ENCODE measurements around the gene XIAP.
"Not testable (repeated sequence)": the region's sequence is repeated elsewhere in the genome, so short reads cannot be mapped to it uniquely, and the experiment has no call there.

XIAP gene

DNA sequence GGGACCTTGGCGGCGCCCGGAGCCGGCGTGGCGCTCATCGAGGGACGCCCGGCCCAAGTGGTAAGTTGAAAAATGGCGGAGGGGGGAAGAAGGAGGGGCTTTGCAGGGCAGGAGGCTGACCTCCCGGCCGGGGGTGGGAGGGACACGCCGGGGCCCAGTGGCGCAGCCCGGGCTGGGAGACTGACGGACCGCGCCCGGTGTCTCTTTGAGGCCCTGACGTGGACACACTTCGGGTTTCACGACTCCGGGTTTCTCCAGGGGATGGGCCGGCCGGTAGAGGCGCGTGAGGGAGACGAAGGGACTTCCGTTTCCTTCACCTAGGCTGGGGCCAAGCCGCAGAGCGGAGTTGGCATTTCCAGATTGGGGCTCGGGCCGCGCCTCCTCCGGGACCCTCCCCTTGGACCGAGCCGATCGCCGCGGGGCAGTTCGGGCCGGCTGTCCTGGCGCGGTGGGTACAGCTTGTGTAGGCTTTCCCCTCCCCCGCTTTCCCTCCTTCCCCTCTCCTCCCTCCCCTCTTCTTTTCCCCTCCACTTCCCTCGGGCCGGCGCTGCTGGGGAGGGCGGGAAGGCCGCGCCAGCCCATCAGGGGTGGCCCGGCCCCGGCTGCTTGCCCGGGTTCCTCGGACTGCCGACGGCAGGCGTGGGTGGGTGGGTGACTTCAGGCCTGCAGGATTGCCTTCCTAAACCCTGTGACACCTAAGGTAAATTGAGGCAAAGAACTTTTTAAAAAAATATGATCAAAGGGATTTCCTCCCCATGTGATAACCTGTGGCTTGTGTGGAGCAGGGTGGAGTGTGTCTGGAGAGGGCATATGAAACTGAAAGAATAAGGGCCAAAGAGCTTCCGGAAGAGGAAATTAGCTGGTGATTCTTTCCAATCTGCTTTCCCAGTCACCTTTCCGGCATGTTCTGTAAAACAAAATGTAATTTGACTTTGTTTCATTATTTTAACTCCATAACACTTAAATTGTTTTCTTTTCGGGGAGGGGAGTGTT lies at the start of gene XIAP:
Gene XIAP, plus strand, starts transcription at position 208 of the 993 bp plus-strand sequence. CDS start 25,610 bp downstream, outside the sequence.
- peak; percentile 85 for DNase-seq

DNA sequence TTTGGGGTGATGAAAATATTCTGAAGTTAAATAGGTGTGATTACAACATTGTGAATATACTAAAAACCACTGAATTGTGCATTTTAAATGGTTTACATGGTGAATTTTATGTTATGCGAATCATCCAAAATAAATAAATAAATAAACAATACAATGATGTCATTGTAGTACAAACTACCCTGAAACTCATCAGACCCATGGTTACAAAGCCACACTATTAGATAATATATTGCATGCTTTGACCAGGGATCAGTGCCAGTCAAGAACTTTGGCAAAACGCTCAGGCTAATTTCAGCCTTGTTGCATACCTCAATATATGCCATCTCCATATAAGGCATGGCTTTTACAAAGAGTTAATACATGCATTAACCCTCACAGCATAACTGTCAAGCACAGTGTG lies 45.5 kb upstream of the XIAP start:
- DNase-seq: no peak

DNA sequence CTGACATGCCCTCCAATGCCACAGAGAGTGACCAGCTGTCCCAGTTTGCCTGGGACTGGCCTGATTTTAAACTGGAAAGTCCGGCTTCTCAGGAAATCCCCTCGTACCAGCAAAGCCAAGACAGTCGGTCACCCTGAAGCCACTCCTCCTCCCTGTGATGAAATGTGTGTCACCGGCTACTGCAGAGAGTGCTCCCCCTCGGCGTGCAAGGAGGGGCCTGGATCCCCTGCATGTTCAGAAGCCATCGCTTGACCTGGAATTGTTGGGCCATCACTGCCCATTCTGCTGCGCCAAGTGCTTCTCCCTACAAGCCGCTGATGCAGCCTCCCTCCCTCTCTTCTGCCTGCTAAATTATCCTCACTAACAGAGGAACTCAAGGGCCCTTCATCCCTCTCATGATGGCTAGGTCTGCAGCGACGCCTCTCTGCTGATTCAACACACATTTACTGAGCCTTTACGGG lies 44.9 kb upstream of the XIAP start:
- peak; percentile 59 for DNase-seq

DNA sequence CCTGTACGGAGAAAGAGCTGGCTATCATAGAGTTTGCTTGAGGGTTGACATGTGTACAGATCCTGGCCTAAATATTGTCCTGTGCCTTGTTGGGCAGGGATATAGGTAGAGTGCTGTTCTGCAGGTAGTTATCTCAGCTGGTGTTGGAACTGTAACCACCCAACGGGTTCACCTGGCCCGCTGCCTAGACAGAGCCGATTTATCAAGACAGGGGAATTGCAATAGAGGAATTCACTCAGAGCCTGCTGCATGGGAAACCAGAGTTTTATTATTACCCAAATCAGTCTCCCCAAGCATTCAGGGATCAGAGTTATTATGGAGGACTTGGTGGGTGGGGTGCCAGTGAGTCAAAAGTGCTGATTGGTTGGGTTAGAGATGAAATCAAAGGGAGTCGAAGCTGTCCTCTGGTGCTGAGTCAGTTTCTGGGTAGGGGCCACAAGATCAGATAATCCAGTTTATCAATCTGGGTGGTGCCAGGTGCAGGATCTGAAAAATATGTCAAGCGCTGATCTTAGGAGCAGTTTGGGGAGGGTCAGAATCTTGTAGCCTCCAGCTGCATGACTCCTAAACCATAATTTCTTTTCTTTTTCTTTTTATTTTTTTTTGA lies 42.5 kb upstream of the XIAP start:
- no peak for DNase-seq

DNA sequence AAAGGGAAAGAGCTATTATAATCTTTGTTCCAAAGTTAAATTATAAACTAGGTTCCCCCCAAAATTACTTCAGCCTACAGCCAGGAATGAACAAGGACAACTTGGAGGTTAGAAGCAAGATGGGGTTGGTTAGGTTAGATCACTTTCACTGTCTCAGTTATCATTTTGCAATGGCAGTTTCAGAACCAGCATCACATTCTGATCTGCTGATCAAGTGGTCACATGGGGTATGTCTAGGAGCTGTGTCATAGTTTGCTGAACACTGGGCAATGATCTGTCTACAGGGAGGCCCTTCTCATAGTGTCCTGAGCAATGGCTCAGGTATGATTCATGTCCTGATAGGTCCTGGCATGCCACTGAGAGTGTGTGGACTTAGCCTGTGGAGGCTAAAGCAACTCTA lies 41.6 kb upstream of the XIAP start:
- no peak for DNase-seq

DNA sequence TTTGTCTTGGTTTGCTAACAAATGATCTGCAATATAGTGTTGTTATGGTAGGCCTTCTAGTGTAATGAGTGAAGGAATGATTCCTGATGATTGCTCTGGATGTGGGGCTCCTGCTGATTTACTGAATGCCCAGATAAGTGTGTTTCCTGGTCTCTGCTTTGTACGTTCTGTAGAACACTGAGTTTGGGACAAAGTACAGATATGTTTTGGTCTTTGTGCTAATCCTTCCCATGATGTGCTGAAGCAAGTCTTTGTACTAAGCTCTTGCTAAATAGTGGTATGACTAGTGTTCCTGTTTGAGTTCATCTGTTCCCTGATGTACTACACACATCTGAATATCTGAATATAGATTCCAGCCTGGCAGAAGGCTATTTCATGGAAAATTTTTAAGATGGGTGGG lies 36.9 kb upstream of the XIAP start:
- DNase-seq: no peak

DNA sequence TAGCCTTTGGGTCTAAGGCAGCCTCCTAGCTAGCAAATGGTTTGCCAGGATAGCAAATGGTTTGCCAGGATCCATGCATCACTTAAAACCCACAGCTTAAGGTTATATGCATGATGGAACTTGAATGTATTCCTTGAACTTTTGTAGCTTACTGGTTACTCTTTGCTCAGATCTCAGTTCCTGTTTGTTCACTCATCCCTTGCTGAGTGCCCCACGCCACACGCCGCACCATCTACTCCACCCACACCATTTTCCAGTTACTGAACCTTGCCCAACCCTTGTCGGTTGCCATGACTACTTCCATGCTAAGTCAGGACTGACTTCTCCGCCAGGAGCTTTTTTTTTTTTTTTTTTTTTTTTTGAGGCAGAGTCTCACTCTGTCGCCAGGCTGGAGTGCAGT lies 29.5 kb upstream of the XIAP start:
- no peak for DNase-seq

DNA sequence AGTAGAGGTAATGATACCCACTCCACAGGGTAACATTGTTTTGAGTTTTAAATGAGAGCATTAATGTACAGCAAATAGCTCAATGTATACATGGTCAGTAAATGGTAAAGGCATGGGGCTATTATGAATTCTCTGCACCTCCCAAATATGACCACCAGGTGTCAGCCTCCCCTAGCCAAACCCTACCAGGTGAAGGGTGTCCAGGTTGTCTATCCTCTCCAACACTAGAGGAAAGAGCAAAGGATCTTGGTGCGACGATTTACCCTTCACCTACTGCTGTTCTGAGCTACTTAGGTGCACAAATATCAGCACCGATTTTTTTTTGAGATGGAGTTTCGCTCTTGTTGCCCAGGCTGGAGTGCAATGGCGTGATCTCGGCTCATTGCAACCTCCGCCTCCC lies 26.5 kb upstream of the XIAP start:
- peak; percentile 66 for DNase-seq

DNA sequence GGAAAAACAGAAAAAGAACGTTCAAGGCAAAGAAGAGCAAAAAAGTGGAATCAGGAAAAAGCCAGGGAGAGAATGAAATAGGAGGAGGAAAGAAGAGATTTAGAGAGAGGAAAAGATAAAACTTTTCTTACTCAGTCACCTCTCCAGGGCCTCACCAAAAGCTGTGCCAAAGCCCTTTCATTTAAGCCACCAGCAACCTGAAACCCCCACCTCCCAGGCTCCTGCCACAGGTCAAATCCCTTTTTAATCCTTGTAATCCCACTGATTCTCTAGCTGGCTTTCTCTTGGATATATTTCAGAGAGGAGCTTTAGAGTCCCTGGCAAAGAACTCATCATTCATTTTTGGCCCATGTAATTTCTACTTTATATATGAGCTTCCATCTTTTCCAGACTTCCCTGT lies 25.7 kb upstream of the XIAP start:
- no peak for DNase-seq

DNA sequence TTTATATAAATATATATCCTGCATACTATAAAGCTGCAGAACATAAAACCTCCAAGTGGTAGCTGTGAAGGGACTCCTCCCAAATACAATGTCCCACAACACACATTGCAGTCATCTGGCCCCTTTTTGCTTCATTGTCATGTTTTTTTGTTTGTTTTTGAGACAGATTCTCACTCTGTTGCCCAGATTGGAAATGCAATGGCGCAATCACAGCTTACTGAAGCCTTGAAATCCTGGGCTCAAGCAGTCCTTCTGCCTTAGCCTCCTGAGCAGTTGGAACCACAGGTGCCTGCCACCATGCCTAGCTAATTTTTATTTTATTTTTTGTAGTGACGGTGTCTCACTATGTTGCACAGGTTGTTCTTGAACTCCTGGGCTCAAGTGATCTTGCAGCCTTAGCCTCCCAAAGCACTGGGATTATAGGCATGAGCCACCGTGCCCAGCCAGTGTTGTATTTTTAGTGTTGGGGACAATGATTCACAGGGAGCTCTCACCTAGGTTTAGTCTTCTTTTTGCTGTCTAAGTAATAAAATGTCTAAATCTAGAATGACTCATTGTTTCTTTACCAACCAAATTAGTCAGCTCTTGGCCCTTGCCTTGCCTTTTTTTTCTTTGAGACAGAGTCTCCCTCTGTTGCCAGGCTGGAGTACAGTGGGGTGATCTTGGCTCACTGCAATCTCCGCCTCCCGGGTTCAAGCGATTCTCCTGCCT lies 24.0 kb upstream of the XIAP start:
- no peak for DNase-seq

DNA sequence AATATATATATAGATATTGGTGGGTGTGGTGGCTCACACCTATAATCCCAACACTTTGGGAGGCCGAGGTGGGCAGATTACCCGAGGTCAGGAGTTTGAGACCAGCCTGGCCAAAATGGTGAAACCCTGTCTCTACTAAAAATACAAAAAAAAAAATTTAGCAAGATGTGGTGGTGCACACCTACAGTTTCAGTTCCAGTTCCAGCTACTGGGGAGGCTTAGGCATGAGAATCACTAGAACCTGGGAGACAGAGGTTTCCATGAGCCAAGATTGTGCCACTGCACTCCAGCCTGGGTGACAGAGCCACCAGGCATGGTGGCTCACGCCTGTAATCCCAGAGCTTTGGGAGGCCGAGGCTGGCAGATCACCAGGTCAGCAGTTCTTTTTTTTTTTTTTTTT lies 14.7 kb upstream of the XIAP start:
- DNase-seq: not testable (repeated sequence)

DNA sequence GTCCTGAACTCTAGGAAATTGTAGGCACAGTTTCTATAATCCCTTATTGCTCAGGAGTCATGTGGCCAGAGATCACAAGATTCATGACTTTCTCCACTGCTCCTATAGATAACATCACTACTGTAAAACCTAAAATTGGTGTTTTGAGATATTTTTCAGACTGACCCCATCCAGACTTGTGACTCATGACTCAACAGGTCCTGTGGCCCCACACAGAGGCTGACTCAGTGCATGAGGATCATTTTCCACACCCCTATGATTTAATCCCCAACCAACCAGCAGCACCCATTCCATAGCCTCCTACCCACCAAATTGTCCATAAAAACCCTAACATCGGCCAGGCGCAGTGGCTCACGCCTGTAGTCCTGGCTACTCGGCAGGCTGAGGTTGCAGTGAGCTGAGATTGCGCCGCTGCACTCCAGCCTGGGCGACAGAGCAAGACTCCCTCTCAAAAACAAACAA lies 13.2 kb upstream of the XIAP start:
- no peak for DNase-seq

DNA sequence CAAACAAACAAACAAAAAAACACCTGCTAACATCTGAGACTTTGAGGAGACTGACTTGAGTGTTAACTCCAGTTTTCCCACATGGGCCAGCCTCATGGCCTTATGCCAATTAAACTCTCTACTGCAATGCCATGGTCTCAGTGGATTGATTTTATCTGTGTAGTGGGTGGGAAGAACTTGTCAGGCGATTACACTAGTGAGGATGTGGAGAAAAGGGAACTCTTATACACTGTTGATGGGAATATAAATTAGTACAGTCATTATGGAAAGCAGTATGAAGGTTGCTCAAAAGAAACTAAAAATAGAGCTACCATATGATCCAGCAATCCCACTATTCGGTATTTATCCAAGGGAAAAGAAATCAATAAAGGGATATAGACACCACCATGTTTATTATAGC lies 12.8 kb upstream of the XIAP start:
- no peak for DNase-seq

DNA sequence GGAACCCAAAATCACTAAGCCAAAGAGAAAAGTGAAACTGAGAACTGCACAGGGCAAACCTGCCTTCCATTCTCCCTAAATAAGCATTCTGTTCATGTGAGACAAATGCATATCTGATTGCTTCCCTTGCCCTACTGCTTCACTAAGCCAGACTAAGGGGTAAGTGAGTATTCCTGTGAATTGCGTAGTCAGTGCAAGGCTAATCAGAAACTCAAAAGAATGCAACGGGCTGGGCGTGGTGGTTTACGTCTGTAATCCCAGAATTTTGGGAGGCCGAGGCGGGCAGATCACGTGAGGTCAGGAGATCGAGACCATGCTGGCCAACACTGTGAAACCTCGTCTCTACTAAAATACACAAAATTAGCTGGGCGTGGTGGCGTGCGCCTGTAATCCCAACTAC lies 10.8 kb upstream of the XIAP start:
- no peak for DNase-seq

DNA sequence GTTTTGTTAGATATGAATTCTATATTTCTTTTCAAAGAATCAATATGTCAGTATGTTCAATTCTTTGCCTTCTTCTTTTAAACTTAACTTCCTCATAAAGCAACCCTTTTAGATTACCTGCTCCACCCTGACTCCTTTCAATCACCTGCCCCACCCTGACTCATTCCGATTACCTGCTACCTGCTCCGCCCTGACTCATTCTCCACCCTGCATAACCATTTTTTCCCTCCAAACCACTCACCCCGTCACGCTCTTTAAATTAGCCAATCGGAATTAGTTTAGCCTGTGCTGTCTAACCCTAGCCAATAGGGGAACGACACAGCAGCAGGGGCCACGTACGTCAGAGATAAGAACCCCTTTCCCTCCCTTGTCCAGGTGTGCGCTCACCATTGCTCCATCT lies 9.9 kb upstream of the XIAP start:
- DNase-seq: not testable (repeated sequence)

DNA sequence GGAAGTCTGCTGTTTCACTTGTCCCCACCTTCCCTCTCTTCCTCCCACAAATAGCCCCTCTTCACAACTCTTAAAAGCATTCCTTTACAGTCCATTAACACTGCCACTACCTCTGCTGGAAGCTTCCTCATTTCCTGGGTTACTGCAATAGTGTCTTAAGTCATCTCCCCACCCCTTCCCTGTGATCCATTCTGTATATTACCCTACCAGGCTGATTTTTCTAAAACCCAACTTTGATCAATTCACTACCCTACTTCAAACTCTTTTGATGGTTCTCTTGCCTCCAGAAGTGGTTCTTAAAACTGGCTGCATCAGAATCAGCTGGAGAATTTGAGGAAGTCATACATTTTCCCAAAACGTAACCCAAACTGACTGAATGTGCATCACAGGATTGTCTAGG lies 8.8 kb upstream of the XIAP start:
- no peak for DNase-seq

DNA sequence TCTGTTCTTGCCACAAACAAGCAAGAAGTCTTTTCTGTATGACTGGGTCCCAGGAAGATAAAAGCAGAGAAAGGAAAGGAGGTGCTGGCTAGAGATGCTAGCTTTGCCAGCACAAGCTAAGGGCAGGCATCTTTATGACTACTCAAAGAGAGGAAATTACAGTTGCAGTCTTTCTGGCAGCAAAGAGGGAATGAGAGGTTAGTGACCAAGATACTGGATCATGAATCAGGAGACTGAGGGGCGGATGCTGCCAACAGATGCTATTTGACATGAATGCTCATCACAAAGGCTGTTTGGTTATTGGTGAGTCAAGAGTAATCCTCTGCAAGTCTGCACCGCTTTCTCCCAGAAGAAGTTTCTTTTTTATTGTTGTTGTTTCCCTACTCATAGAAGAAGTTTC lies 5.5 kb upstream of the XIAP start:
- no peak for DNase-seq

DNA sequence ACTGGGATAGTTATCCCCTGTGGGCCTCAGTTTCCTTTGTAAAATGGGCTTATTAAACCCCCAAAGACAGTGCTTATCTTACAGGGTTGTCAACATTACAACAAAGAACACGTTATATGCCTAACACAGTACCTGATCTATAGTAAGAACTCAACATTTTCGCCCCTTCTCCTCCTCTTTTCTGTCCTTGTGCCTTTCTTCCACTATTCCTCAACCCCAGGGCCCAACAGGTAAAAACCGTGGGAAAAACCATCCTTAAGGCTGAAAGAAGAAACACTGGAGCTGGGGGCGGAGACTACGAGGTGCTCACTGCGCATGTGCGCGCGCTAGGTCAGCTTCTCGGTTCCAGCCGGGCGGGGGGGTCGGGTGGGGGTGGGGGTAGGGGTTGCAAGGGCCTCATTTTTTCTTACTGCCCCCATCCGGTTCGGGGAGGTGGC lies 426 bp upstream of the XIAP start:
- DNase-seq: peak; percentile 85

DNA sequence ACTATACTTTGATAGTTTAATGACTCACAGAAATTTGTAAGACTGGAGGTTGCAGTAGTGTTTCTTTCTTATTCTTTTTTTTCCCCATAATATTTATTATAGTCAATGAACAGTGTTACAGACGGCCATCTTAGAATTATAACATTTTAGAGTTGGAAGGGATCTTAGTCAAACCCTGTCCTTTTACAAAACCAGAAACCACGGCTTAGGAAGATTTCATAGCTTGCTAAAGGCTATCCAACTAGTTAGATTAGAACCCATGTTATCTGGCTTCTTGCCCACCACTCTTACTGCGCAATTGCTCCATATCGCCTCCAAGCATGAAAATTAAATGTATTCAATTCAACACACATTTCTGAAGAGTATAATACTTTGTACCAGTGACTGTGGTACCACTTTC lies 1.1 kb downstream of the XIAP start:
- no peak for DNase-seq

DNA sequence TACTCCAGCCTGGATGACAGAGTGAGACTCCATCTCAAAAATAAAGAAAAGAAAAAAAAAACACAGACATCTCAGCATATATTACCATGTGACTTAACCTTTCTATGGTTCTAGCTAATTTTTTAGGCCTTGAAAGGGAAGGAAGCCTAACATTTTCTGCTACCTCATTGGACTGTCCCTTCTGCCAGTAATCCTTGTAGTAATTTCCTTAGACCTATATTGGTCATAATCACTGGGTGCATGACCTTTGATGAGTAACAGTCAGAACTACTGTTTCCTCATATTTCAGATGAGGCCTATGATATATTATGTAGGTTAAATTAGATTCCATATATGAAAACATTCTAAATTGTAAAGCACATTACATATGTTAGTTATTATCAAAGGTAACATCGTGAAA lies 9.6 kb downstream of the XIAP start:
- no peak for DNase-seq

DNA sequence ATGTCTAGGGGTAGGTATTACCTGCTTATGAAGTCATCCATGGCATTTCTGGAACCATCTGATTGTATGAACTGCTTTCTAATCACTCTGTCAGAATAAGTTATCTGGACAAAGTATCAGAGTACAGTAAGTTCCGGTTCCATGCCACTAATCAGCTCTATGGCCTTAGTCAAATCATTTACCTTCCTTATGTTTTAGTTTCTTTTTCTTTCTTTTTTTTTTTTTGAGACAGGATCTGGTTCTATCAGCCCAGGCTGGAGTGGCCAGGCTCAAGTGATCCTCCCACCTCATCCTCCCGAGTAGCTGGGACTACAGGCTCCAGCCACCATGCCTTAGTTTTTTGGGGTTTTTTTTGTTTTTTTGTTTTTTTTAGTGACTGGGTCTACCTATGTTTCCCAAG lies 11.5 kb downstream of the XIAP start:
- DNase-seq: no peak

DNA sequence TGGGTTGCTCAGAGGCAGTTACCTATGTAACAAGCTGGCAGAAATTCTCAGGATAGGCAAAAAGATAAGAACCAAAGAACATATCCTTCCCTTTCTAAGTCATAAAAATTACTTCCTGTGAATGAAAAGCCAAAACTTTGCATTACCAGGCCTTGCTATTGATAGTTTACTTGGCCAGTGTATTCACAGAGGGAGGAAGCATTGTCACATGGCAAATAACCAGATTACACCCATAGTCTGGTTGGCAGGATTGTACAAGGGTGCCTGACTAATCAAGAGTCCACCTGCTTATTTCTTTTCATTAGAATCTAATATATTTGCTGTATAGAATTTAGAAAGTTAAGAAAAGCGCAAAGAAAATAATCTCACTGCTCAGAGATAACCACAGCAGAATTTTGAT lies 14.1 kb downstream of the XIAP start:
- no peak for DNase-seq

DNA sequence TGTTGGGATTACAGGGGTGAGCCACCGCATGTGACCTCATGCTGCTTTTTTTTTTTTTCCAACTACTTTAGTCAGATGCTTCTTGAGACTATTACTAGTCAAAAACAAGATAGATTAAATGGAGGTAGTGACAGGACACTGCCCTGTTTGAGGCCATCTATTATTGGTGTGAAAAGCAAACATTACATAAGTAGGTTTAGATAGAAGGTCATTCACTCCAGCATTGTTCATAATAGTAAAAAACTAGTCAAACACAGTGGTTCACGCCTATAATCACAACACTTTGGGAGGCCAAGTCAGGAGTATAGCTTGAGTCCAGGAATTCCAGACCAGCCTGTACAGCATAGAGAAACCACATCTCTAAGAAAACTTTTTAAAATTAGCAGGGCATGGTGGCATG lies 16.3 kb downstream of the XIAP start:
- no peak for DNase-seq

DNA sequence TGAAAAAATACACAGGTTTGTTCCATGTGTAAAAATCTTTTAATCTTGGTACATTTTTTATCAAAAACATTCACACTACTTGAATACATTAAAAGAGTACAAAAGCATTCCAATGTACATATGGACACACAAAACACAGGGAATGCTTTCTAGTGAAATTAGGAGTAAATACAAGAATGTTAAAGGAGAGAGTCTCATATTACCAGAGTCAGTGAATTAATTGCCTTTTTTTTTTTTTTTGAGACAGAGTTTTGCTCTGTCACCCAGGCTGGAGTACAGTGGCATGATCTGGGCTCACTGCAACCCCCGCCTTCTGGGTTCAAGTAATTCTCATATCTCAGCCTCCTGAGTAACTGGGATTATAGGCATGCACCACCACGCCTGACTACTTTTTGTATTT lies 17.0 kb downstream of the XIAP start:
- DNase-seq: no peak
